ENCODE data around the gene ADK.

The ADK gene

GRCh38 chr10:74328388-74328787 lies 177.4 kb downstream of the ADK start:
- H3K79me2 ChIP-seq (ENCODE audit: insufficient read depth, low read depth) = no peaks in the 10 kb centered on the region
- H3K4me1 ChIP-seq (ENCODE audit: low read depth, poor library complexity, severe bottlenecking) = no peaks in the 10 kb centered on the region
- no peaks in the 10 kb centered on the region for H3K27me3 ChIP-seq (ENCODE audit: insufficient read depth, low read depth)
- TF ChIP-seq, protein P1, sequence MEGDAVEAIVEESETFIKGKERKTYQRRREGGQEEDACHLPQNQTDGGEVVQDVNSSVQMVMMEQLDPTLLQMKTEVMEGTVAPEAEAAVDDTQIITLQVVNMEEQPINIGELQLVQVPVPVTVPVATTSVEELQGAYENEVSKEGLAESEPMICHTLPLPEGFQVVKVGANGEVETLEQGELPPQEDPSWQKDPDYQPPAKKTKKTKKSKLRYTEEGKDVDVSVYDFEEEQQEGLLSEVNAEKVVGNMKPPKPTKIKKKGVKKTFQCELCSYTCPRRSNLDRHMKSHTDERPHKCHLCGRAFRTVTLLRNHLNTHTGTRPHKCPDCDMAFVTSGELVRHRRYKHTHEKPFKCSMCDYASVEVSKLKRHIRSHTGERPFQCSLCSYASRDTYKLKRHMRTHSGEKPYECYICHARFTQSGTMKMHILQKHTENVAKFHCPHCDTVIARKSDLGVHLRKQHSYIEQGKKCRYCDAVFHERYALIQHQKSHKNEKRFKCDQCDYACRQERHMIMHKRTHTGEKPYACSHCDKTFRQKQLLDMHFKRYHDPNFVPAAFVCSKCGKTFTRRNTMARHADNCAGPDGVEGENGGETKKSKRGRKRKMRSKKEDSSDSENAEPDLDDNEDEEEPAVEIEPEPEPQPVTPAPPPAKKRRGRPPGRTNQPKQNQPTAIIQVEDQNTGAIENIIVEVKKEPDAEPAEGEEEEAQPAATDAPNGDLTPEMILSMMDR (conservative IDR thresholded peaks at IDR 0.05; ENCODE audit: low read depth, low read length) = no peak
- H4K20me1 ChIP-seq (ENCODE audit: insufficient read depth) = no peaks in the 10 kb centered on the region
- no peak overlapping the region for H3K4me3 ChIP-seq (IDR thresholded peaks at IDR 0.05; ENCODE audit: insufficient read depth, low read depth, low read length)
- H3K27ac ChIP-seq = no peak overlapping the region
- no peak overlapping the region for H2AFZ ChIP-seq (ENCODE audit: low read depth)
- H3K4me2 ChIP-seq = no peak overlapping the region
- no peak overlapping the region for H3K9ac ChIP-seq
- H3K36me3 ChIP-seq (ENCODE audit: insufficient read depth) = no peaks in the 10 kb centered on the region

- H3K36me3 ChIP-seq (ENCODE audit: insufficient read depth) = no peaks in the 10 kb centered on the region
- no peaks in the 10 kb centered on the region for H3K79me2 ChIP-seq (ENCODE audit: insufficient read depth, low read depth)
- no peaks in the 10 kb centered on the region for H4K20me1 ChIP-seq (ENCODE audit: insufficient read depth)
- H3K4me2 ChIP-seq = no peak overlapping the region
- no peak overlapping the region for H2AFZ ChIP-seq (ENCODE audit: low read depth)
- H3K4me3 ChIP-seq (IDR thresholded peaks at IDR 0.05; ENCODE audit: insufficient read depth, low read depth, low read length) = no peak overlapping the region
- H3K27me3 ChIP-seq (ENCODE audit: insufficient read depth, low read depth) = no peaks in the 10 kb centered on the region
- H3K9ac ChIP-seq = no peak overlapping the region
- H3K4me1 ChIP-seq (ENCODE audit: low read depth, poor library complexity, severe bottlenecking) = no peaks in the 10 kb centered on the region
- H3K27ac ChIP-seq = no peak overlapping the region
- TF ChIP-seq, protein P1 (conservative IDR thresholded peaks at IDR 0.05; ENCODE audit: low read depth, low read length) = no peak
Observed at GRCh38 chr10:74329873-74330272, 178.9 kb downstream of the ADK start.

DNA sequence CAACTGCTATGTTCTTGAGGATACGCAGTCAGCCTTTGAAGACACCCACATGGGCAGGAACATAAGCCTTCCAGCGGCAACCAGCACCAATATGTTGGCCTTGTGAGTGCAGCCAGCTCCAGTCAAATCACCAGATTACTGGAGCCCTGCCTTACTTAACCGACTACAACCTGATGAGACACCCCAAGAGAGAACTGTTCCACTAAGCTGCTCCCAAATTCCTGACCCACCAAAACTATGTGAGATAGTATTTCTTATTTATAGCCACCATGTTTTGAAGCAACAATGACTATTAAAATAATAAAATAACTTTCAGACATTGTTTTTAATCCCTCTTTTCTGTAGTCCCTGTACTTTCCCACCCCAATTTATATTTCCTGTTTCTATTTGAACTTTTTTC lies 179.6 kb downstream of the ADK start:
- H2AFZ ChIP-seq (ENCODE audit: low read depth) = no peak overlapping the region
- no peaks in the 10 kb centered on the region for H3K27me3 ChIP-seq (ENCODE audit: insufficient read depth, low read depth)
- H3K36me3 ChIP-seq (ENCODE audit: insufficient read depth) = no peaks in the 10 kb centered on the region
- no peak overlapping the region for H3K4me2 ChIP-seq
- H3K4me3 ChIP-seq (IDR thresholded peaks at IDR 0.05; ENCODE audit: insufficient read depth, low read depth, low read length) = no peak overlapping the region
- H3K79me2 ChIP-seq (ENCODE audit: insufficient read depth, low read depth) = no peaks in the 10 kb centered on the region
- H3K9ac ChIP-seq = no peak overlapping the region
- no peaks in the 10 kb centered on the region for H3K4me1 ChIP-seq (ENCODE audit: low read depth, poor library complexity, severe bottlenecking)
- TF ChIP-seq, protein P1 (conservative IDR thresholded peaks at IDR 0.05; ENCODE audit: low read depth, low read length) = no peak
- no peak overlapping the region for H3K27ac ChIP-seq
- H4K20me1 ChIP-seq (ENCODE audit: insufficient read depth) = no peaks in the 10 kb centered on the region

GRCh38 chr10:74332398-74332797 lies 181.4 kb downstream of the ADK start:
- no peaks in the 10 kb centered on the region for H3K79me2 ChIP-seq (ENCODE audit: insufficient read depth, low read depth)
- H2AFZ ChIP-seq (ENCODE audit: low read depth) = no peak overlapping the region
- H3K4me3 ChIP-seq (IDR thresholded peaks at IDR 0.05; ENCODE audit: insufficient read depth, low read depth, low read length) = no peak overlapping the region
- no peaks in the 10 kb centered on the region for H3K36me3 ChIP-seq (ENCODE audit: insufficient read depth)
- H4K20me1 ChIP-seq (ENCODE audit: insufficient read depth) = no peaks in the 10 kb centered on the region
- no peak overlapping the region for H3K9ac ChIP-seq
- H3K27ac ChIP-seq = no peak overlapping the region
- H3K27me3 ChIP-seq (ENCODE audit: insufficient read depth, low read depth) = no peaks in the 10 kb centered on the region
- H3K4me2 ChIP-seq = no peak overlapping the region
- H3K4me1 ChIP-seq (ENCODE audit: low read depth, poor library complexity, severe bottlenecking) = no peaks in the 10 kb centered on the region
- TF ChIP-seq, protein P1 (conservative IDR thresholded peaks at IDR 0.05; ENCODE audit: low read depth, low read length) = no peak
